Activated naive CD8-positive, alpha-beta T cell treated with anti-CD3 and anti-CD28 coated beads, Interleukin-2, amount 50 U/mL, for 24 hours (primary cell): Measurements from ENCODE around the gene HAVCR1.
"Not testable (repeated sequence)": the region's sequence is repeated elsewhere in the genome, so short reads cannot be mapped to it uniquely, and the experiment has no call there.

ENCODE experiments used
- ATAC-seq: fragments of 150-1000 bp; cut with Tn5 transposase; one replicate; pipeline ENCODE4 v1.10.0; 2021
- DNase-seq: peaks from one replicate; pipeline ENCODE4 v3.0.0; 2021
- H3K27ac Mint-ChIP-seq: one replicate; pipeline ENCODE4 v1.8.0; 2021; ENCODE audit warnings: mild to moderate bottlenecking, mixed read lengths
- H3K27me3 Mint-ChIP-seq: one replicate; pipeline ENCODE4 v1.8.0; 2021; ENCODE audit warnings: mixed read lengths
- H3K36me3 Mint-ChIP-seq: one replicate; pipeline ENCODE4 v1.8.0; 2021; ENCODE audit warnings: low read depth, mixed read lengths
- H3K4me1 Mint-ChIP-seq: one replicate; pipeline ENCODE4 v1.8.0; 2021; ENCODE audit warnings: mixed read lengths
- H3K4me3 Mint-ChIP-seq: one replicate; pipeline ENCODE4 v1.8.0; 2021; ENCODE audit warnings: mild to moderate bottlenecking, moderate library complexity, mixed read lengths
- H3K9me3 Mint-ChIP-seq: one replicate; pipeline ENCODE4 v1.8.0; 2021; ENCODE audit warnings: mixed read lengths

HAVCR1 gene

DNA sequence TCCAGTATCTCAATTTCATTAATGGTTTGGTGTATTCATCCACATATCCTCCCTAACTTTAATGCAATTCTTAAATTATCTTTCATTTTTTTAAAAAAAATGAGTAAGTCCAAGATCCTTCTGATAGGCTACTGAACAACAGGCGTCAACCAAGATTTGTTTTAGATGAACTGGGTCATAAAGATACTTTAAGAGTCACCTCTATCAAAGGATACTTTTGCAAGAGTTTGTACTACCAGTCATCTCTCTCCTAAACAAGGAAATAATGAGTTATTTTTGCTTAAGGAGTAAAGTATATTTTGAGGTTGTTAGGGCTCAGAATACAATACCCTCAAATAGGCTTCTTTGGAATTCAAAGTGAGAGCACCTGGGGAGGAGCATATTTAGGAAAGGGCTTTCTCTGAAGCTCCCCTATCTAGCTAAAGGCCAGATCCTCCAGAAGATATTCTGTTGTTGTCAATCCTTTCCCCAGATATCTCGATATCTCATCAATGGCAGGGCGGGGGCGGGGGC lies 25.8 kb downstream of the HAVCR1 start:
- Mint-ChIP-seq H3K9me3 (no peaks in the 10 kb centered on the region), H3K4me1 (peaks cover 36% of the 10 kb centered on the region), H3K36me3 (peaks cover 2% of the 10 kb centered on the region), H3K27me3 (no peaks in the 10 kb centered on the region), H3K27ac (no peak overlapping the region), H3K4me3 (no peak overlapping the region)
- no peak for ATAC-seq
- no peak for DNase-seq

DNA sequence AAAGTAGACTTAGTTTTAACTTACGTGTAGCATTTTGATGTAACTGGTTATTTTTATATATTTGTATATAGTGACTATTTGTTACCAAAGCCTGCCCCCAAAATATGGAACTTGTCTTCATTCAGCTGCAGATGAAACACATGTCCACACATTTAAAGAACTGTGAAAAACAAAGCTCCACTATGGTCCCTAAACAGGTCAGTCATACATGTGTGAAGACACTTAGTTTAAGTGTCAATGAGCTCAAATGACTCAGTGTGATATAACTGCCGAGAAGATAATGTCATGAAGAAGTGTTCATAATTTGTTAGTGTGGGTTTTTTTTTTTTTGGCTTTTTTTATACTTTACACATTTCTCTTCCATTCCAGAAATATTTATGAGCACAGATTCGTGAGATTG lies 28.2 kb downstream of the HAVCR1 start:
- ATAC-seq (peak; percentile 78), DNase-seq (no peak)
- Mint-ChIP-seq H3K27me3 (no peaks in the 10 kb centered on the region), H3K4me1 (peaks cover 58% of the 10 kb centered on the region), H3K27ac (peak overlapping the region; percentile 70), H3K4me3 (no peak overlapping the region), H3K36me3 (no peaks in the 10 kb centered on the region), H3K9me3 (no peaks in the 10 kb centered on the region)

DNA sequence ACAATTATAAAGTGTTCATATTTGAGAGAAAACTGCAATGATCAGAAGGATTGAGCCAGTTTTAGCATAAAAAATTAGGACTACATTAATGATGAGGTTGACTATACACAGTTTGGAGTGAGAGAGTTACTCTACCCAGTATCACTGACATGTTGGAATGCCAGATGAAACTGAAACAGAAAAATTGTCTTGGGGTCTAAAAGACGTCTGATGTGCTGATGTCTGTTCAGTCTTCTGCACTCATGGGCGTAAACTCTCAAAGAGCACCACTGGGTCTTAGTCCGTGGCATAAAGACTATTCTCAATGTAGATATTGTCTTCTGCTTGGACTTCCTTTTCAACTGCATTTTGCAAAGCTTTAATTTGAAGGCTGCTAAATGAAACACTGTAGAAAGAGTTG lies 29.5 kb downstream of the HAVCR1 start:
- peak overlapping the region; percentile 43 for H3K27ac Mint-ChIP-seq
- peaks cover 2% of the 10 kb centered on the region for H3K27me3 Mint-ChIP-seq

DNA sequence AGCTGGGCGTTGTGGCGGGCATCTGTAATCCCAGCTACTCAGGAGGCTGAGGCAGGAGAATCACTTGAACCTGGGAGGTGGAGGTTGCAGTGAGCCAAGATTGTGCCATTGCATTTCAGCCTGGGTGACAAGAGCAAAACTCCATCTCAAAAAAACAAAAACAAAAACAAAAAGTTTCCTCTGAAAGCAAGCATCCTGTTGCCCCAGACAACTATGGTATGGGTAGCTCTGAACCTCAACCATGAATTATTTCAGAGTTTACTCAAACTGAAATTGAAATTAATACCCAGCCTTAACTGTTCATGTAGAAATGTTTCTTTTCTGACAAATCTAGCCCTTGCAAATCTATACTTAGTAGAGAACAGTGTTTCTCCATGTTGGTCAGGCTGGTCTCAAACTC lies 31.3 kb downstream of the HAVCR1 start:
- not testable (repeated sequence) for H3K36me3 Mint-ChIP-seq, H3K27ac Mint-ChIP-seq, DNase-seq, H3K9me3 Mint-ChIP-seq, H3K4me3 Mint-ChIP-seq, H3K27me3 Mint-ChIP-seq, ATAC-seq
- H3K4me1 Mint-ChIP-seq, result peaks cover 77% of the 10 kb centered on the region

More for the DNA sequence above, 29.5 kb downstream of the HAVCR1 start:
- DNase-seq (no peak), ATAC-seq (no peak)
- Mint-ChIP-seq H3K4me1 (peaks cover 70% of the 10 kb centered on the region), H3K4me3 (no peak overlapping the region), H3K36me3 (peaks cover 4% of the 10 kb centered on the region), H3K9me3 (peaks cover 4% of the 10 kb centered on the region)

DNA sequence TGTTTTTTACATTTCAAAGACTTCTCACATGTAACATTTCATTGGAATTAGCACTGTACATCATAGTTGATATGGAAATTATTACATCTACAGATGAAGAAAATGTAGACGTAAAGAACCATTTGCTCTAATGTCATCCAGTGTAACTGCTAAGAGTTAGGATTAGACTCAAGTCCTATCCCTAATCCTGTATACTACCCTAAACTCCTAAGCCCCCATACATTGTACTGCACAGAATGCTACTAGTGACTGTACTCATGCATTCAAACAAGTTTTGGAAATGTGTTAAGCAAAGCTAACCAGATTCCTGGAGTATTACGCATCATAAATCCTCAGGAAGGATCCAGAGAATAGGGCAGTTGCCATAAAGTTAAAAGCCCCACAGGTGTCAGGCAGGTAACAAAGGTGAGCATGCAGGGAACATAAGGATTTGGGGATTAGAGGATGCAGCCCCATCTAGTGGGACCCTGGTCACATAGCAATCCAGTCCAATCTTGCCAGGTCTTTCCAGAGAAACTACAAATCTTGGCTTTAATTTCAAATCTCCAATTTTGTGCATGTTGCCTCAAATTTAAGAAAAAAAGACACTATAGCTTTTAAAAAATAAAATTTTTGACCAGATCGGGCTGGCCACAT lies 32.0 kb downstream of the HAVCR1 start:
- Mint-ChIP-seq H3K9me3 (peaks cover 8% of the 10 kb centered on the region), H3K27me3 (peaks cover 2% of the 10 kb centered on the region), H3K4me3 (no peak overlapping the region), H3K27ac (peak overlapping the region; percentile 14), H3K4me1 (peaks cover 80% of the 10 kb centered on the region), H3K36me3 (peaks cover 10% of the 10 kb centered on the region)
- ATAC-seq (no peak), DNase-seq (no peak)

DNA sequence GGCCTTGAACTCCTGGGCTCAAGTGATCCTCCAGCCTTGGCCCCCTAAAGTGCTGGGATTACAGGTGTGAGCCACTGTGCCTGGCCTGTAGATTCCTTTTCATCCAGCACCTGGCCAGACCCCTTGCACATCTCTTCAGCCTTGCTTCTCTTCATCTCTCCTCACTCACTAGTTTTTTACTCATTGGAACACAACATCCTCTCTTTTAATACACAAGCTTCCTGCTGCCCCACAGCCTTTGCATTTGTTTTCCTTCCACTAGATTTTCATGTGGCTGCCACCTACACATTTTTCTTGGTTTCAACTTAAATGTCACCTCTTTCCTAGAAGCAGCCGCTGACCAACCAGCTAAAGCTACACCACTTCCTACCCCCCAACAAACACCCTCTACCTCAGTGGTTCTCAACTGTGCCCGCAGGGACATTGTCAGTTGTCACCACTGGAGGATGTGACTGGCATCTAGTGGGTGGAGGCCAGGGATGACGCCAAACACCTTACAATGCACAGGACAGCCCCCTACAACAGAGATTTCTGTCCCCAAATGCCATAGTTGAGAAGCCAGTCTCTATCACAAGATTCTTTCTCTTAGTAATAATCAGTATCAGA lies 33.7 kb downstream of the HAVCR1 start:
- ATAC-seq (peak; percentile 98), DNase-seq (peak; percentile 80)
- peaks cover 10% of the 10 kb centered on the region for H3K36me3 Mint-ChIP-seq
- H3K27ac Mint-ChIP-seq, result peak overlapping the region; percentile 89
- H3K27me3 Mint-ChIP-seq, result peaks cover 2% of the 10 kb centered on the region
- peak overlapping the region; percentile 43 for H3K4me3 Mint-ChIP-seq
- peaks cover 79% of the 10 kb centered on the region for H3K4me1 Mint-ChIP-seq
- H3K9me3 Mint-ChIP-seq, result peaks cover 8% of the 10 kb centered on the region

DNA sequence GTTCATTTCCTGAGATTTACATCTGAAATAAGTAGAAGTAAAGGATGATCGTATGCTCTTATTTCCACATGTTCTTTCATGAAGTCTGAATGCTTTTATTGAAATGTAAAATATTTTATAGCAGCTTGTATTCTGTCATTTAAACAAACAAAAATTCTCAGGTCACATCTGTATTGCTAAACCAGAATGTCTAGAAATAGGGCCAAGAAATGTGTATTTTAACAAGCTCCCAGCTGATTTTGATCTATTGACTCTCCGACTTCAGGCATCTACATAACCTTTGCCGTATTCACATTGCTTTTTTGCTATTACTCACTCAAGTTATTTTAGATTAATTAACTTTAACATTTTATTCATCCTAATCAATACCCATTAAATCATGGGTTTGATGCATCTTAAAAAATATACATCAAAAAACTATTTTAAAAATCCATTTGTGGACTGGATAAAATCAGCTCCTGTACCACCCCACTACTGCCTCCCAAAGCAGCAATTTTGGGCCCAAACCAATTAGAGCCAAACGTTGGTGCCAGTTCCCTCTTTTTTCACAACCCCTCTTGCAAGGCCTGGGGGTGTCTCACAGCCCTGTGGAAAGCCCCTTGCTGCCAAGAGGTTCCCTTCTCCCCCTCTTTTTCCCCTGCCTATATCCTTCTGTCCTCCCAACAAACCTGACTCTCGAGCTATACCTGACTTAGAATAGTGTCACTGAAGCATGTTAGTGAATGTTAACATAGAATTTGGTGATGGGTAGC lies 34.5 kb downstream of the HAVCR1 start:
- H3K4me1 Mint-ChIP-seq, result peaks cover 77% of the 10 kb centered on the region
- peaks cover 2% of the 10 kb centered on the region for H3K27me3 Mint-ChIP-seq
- no peak for ATAC-seq
- peak overlapping the region; percentile 89 for H3K27ac Mint-ChIP-seq
- no peak overlapping the region for H3K4me3 Mint-ChIP-seq
- no peak for DNase-seq
- peaks cover 10% of the 10 kb centered on the region for H3K36me3 Mint-ChIP-seq
- H3K9me3 Mint-ChIP-seq, result peaks cover 8% of the 10 kb centered on the region

DNA sequence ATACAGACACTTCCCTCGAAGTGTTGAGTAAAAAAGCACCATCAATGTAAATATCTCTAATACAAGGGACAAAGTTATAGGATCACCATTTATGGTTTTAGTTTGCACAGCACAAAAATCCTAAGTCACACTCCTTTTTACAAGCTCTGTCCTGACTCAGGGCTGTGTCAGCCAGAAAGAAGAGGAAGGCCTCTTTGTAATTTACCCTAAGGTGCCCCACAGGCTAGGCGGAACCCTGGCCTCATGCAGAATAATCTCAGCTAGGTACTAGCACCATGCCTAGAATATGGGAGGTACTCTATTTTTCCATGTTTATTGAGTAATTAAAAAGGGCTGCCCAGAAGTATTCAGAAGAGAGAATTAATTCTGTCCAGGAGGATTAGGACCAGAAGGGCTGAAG lies 36.9 kb downstream of the HAVCR1 start:
- Mint-ChIP-seq H3K4me3 (no peak overlapping the region), H3K4me1 (peaks cover 63% of the 10 kb centered on the region), H3K27me3 (peaks cover 2% of the 10 kb centered on the region), H3K9me3 (peaks cover 19% of the 10 kb centered on the region), H3K36me3 (peaks cover 14% of the 10 kb centered on the region), H3K27ac (no peak overlapping the region)
- ATAC-seq (no peak), DNase-seq (no peak)

DNA sequence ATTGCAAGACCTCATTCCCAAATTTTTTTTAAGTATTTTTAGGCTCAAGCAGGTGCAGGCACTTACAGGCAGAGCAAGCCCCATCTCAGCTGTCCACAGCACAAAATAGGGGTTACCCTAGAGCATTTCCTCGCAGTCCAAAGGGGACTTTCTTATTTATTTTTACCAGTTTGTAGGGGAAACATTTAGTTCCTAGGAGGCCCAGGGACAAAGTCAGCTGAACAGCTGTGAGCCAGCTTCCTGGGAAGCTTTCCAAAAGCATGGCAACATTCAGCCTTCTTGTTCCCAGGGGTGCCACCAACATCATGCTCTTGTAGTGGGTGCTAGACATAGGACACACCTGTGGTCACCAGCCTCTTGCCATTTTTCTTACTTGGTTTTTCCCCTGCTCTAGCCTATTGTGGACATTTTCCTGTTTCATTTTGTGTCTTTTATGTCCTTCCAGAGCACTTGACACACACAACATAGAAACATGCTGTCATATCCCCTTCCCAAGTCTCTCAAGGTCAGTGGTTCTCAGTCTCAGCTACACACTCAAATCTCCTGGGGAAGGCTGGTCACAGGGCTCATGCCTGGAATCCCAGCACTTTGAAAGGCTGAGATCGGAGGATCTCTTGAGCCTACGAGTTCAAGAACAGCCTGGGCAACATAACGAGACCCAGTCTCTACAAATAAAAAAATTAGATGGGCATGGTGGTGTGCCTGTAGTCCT lies 38.2 kb downstream of the HAVCR1 start:
- H3K4me3 Mint-ChIP-seq, result no peak overlapping the region
- no peak for ATAC-seq

DNA sequence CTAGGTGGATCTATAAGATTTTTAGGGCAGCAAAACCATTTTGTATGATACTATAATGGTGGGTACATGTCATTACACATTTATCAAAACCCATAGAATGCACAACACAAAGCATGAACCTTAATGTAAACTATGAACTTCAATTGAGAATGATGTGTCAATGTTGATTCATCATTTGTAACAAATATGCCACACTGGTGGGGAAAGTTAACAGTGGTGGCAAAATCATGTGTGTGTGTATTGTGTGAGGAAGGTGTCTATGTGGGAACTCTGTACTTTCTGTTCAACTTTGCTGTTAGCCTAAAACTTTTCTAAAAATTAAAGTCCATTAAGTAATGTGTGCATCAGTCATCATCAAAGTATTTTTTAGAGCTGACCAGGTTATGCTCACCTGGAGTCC lies 38.9 kb downstream of the HAVCR1 start:
- H3K36me3 Mint-ChIP-seq, result peaks cover 11% of the 10 kb centered on the region
- ATAC-seq, result peak; percentile 60
- H3K9me3 Mint-ChIP-seq, result peaks cover 22% of the 10 kb centered on the region
- no peak for DNase-seq
- peaks cover 42% of the 10 kb centered on the region for H3K4me1 Mint-ChIP-seq
- H3K4me3 Mint-ChIP-seq, result no peak overlapping the region
- no peaks in the 10 kb centered on the region for H3K27me3 Mint-ChIP-seq
- H3K27ac Mint-ChIP-seq, result no peak overlapping the region

More for the DNA sequence above, 38.2 kb downstream of the HAVCR1 start:
- H3K4me1 Mint-ChIP-seq, result peaks cover 49% of the 10 kb centered on the region
- H3K27me3 Mint-ChIP-seq, result peaks cover 2% of the 10 kb centered on the region
- H3K9me3 Mint-ChIP-seq, result peaks cover 21% of the 10 kb centered on the region
- H3K27ac Mint-ChIP-seq, result peak overlapping the region; percentile 25
- DNase-seq, result no peak
- peaks cover 14% of the 10 kb centered on the region for H3K36me3 Mint-ChIP-seq

DNA sequence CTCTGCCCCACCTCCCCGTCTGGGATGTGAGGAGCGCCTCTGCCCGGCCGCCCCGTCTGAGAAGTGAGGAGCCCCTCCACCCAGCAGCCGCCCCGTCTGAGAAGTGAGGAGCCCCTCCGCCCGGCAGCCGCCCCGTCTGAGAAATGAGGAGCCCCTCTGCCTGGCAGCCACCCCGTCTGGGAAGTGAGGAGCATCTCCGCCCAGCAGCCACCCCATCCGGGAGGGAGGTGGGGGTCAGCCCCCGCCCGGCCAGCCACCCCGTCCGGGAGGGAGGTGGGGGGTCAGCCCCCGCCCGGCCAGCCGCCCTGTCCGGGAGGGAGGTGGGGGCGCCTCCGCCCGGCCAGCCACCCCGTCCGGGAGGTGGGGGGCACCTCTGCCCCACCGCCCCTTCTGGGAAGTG lies 44.8 kb downstream of the HAVCR1 start:
- not testable (repeated sequence) for ATAC-seq, H3K4me3 Mint-ChIP-seq, H3K36me3 Mint-ChIP-seq, H3K27me3 Mint-ChIP-seq, H3K27ac Mint-ChIP-seq, DNase-seq, H3K4me1 Mint-ChIP-seq
- peaks cover 17% of the 10 kb centered on the region for H3K9me3 Mint-ChIP-seq

DNA sequence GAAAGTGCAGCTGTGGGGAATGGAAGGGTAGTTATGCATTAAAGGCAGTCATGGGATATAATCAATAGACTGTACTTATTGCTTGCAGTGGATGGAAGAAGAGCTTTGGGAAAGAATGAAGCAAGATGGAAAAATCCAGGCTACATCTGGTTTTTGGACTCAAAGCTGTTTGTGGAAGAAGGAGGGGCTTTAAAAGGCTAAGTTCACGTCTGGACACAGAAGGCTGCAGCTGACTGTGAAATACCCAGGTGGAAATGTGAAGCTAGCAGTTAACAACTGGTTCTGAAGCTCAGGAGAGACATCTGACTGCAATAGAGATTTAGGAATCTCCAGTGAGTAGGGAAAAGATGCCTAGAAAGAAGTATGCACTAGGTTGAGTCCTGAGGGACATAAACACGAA lies 52.7 kb downstream of the HAVCR1 start:
- Mint-ChIP-seq H3K4me3 (no peak overlapping the region), H3K27me3 (no peaks in the 10 kb centered on the region), H3K4me1 (peaks cover 17% of the 10 kb centered on the region), H3K27ac (no peak overlapping the region), H3K36me3 (peaks cover 5% of the 10 kb centered on the region), H3K9me3 (peaks cover 8% of the 10 kb centered on the region)
- ATAC-seq (no peak), DNase-seq (no peak)

DNA sequence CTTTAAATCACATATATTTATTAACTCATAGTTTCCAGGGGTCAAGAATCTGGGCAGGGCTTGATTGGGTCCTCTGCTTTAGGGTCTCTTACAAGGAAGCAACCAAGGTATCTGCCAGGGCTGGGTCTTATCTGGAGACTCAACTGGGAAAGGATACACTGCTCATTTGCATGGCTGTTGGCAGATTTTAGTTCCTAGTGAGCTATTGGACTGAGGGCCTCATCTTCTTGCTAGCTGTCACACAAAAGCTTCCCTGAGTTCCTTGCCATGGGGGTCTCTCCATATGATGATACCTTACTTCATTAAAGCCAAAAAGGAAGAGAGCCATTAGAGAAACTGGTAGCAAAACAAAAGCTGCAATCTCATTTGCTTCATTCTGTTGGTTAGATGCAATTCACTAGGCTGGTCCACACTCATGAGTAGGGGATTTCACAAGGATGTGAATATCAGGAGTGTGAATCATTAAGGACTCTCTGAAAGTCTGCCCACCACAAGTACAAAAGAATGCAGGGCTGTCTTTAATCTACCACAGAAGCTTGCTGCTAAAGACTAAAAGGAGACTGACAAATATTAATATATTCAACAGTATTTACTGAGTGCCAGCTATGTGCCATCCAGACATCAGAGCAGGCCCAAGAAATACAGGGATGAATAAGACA lies 53.9 kb downstream of the HAVCR1 start:
- no peak overlapping the region for H3K27ac Mint-ChIP-seq
- ATAC-seq, result peak; percentile 94
- H3K4me1 Mint-ChIP-seq, result peaks cover 17% of the 10 kb centered on the region

DNA sequence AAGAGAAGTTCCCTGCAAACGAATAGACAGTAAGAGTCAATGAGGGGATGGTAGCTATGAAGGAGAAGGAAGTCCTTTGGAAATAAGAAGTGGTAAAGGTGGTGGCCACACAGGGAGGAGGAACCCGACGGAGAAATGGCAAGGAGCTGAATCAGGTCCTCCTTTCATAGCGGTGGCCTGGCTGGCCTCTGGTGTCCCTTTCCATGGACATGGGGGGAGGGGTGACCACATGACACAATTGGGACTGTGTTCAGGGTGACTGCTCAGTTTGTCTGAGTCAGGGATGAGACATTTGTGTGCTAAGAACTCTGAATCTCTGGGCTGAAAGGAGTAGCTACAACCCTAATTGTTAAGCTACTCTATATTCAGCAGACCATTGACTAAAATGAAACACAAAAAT lies 67.2 kb downstream of the HAVCR1 start:
- H3K27ac Mint-ChIP-seq, result no peak overlapping the region

More for the DNA sequence above, 53.9 kb downstream of the HAVCR1 start:
- Mint-ChIP-seq H3K36me3 (peaks cover 11% of the 10 kb centered on the region), H3K4me3 (no peak overlapping the region), H3K27me3 (no peaks in the 10 kb centered on the region), H3K9me3 (peaks cover 17% of the 10 kb centered on the region)
- no peak for DNase-seq

More for the DNA sequence above, 67.2 kb downstream of the HAVCR1 start:
- Mint-ChIP-seq H3K4me1 (peaks cover 3% of the 10 kb centered on the region), H3K4me3 (no peak overlapping the region), H3K36me3 (no peaks in the 10 kb centered on the region), H3K9me3 (peaks cover 5% of the 10 kb centered on the region), H3K27me3 (no peaks in the 10 kb centered on the region)
- ATAC-seq, result no peak
- no peak for DNase-seq
